GM18505 (cell line): ENCODE results near the gene HSPG2.

Experiments used
- ATAC-seq: cut with Tn5 transposase; IDR thresholded peaks from one replicate; pipeline ENCODE4 v1.9.1; 2021; ENCODE audit not compliant: unreplicated experiment
- POLR2A ChIP-seq: IDR thresholded peaks from 4 replicates; pipeline ENCODE4 v1.6.1; 2011; ENCODE audit warnings: borderline replicate concordance; ENCODE audit not compliant: insufficient read depth, insufficient read length; ENCODE audit errors: extremely low read depth

Gene HSPG2

GRCh38 chr1:21861602-21862429, 75.3 kb downstream of the HSPG2 start:
- no peak for TF ChIP-seq POLR2A
- no peak for ATAC-seq

- no peak for TF ChIP-seq POLR2A
- no peak for ATAC-seq
Observed at GRCh38 chr1:21860971-21861370, 76.1 kb downstream of the HSPG2 start.

GRCh38 chr1:21859669-21860179, 77.4 kb downstream of the HSPG2 start:
- no peak for TF ChIP-seq POLR2A
- ATAC-seq: no peak

GRCh38 chr1:21857840-21858670, 79.1 kb downstream of the HSPG2 start:
- no peak for TF ChIP-seq POLR2A
- no peak for ATAC-seq

GRCh38 chr1:21857142-21857839, 79.8 kb downstream of the HSPG2 start:
- TF ChIP-seq POLR2A: no peak
- no peak for ATAC-seq

GRCh38 chr1:21855257-21856096, 81.6 kb downstream of the HSPG2 start:
- no peak for ATAC-seq
- no peak for TF ChIP-seq POLR2A

- TF ChIP-seq POLR2A: no peak
- ATAC-seq: no peak
Observed at GRCh38 chr1:21854751-21855131, 82.4 kb downstream of the HSPG2 start.

GRCh38 chr1:21854090-21854750, 82.9 kb downstream of the HSPG2 start:
- no peak for TF ChIP-seq POLR2A
- no peak for ATAC-seq

- TF ChIP-seq POLR2A: no peak
- no peak for ATAC-seq
Observed at GRCh38 chr1:21853131-21853427, 84.0 kb downstream of the HSPG2 start.

GRCh38 chr1:21852282-21853130, 84.6 kb downstream of the HSPG2 start:
- peak; percentile 42 for TF ChIP-seq POLR2A
- peak; percentile 68 for ATAC-seq
